PC-9 (cell line): ENCODE measurements around the gene VAMP4. TPM values are rescaled to one million over a fixed set of nuclear protein-coding genes. Genes with fewer than 3 reads are reported as not detected.

Experiments
- BruUV-seq: library from RNA; stranded (reverse); fragments of 400-500 nt; replicated peaks from 2 replicates; lab custom pipeline; 2021; lab: Mats Ljungman, UMichigan
- CTCF ChIA-PET: fragments of 300-600 bp; sonication (Branson Sonifier 250); formaldehyde crosslinking; loops from one replicate; lab custom pipeline; 2022; ENCODE audit warnings: antibody characterized with exemption; lab: Charles Lee
- POLR2A ChIA-PET: fragments of 300-600 bp; sonication (Branson Sonifier 250); formaldehyde crosslinking; loops from one replicate; lab custom pipeline; 2022; ENCODE audit warnings: antibody characterized with exemption; ENCODE audit not compliant: unreplicated experiment; lab: Charles Lee
- DNase-seq, 2 experiments: peaks; one replicate each; pipeline versions ENCODE4 v3.0.0 to v3.0.0-alpha.2; 2015 to 2022; ENCODE audit warnings: mixed read lengths in 1 of 2
- H2AFZ ChIP-seq: fragments of 200-600 bp; sonication (generic); 2 replicates; pipeline ENCODE4 v1.8.1; 2017; ENCODE audit warnings: antibody characterized with exemption
- H3F3A ChIP-seq: fragments of 200-600 bp; sonication (generic); 2 replicates; pipeline ENCODE4 v1.8.1; 2017; ENCODE audit warnings: antibody characterized with exemption, mild to moderate bottlenecking, low read depth; ENCODE audit not compliant: insufficient read depth
- H3K27ac ChIP-seq: fragments of 200-600 bp; sonication (generic); 2 replicates; pipeline ENCODE4 v1.6.1; 2016; ENCODE audit warnings: mixed run types
- H3K27me3 ChIP-seq: fragments of 200-600 bp; sonication (generic); 2 replicates; pipeline ENCODE4 v1.6.1; 2016; ENCODE audit warnings: low read depth, mixed run types; ENCODE audit not compliant: insufficient read depth
- H3K36me3 ChIP-seq: fragments of 200-600 bp; sonication (generic); 2 replicates; pipeline ENCODE4 v1.6.1; 2016; ENCODE audit warnings: low read depth, mixed run types
- H3K4me1 ChIP-seq: fragments of 200-600 bp; sonication (generic); replicated peaks from 2 replicates; pipeline ENCODE4 v1.6.1; 2016; ENCODE audit warnings: mixed run types; ENCODE audit not compliant: insufficient read depth
- H3K4me2 ChIP-seq: fragments of 200-600 bp; sonication (generic); 2 replicates; pipeline ENCODE4 v1.6.1; 2017; ENCODE audit warnings: mixed run types
- H3K4me3 ChIP-seq: fragments of 200-600 bp; sonication (generic); 2 replicates; pipeline ENCODE4 v1.6.1; 2016; ENCODE audit warnings: mixed run types
- H3K79me2 ChIP-seq: fragments of 200-600 bp; sonication (generic); 2 replicates; pipeline ENCODE4 v1.6.1; 2017; ENCODE audit warnings: low read depth, mixed run types
- H3K9me2 ChIP-seq: fragments of 200-600 bp; sonication (generic); 2 replicates; pipeline ENCODE4 v1.8.1; 2017; ENCODE audit warnings: mild to moderate bottlenecking; ENCODE audit not compliant: insufficient read depth
- H3K9me3 ChIP-seq: fragments of 200-600 bp; sonication (generic); 2 replicates; pipeline ENCODE4 v1.8.1; 2016; ENCODE audit warnings: low read depth; ENCODE audit not compliant: insufficient read depth
- H4K20me1 ChIP-seq: fragments of 200-600 bp; sonication (generic); 2 replicates; pipeline ENCODE4 v1.8.1; 2017; ENCODE audit not compliant: insufficient read depth
- EZH2 ChIP-seq: fragments of 200-600 bp; sonication (generic); IDR thresholded peaks from 2 replicates; pipeline ENCODE4 v1.8.0; 2017; ENCODE audit warnings: antibody characterized with exemption, low read depth
- intact Hi-C: fragments of 100-400 bp; cut with micrococcal nuclease; formaldehyde crosslinking; loops from one replicate; pipeline ENCODE4 v1.10.0; 2022; ENCODE audit not compliant: unreplicated experiment
- total RNA-seq: library from RNA; stranded (reverse); gene quantifications from 2 replicates; pipeline ENCODE4 v1.2.3, GENCODE V29; 2021
- TF ChIP-seq, protein P1 (sequence below): fragments of 200-600 bp; sonication (generic); conservative IDR thresholded peaks from 2 replicates; pipeline ENCODE4 v1.6.1; 2017; ENCODE audit warnings: mixed run types, antibody characterized with exemption, mild to moderate bottlenecking, moderate library complexity

Gene VAMP4
- total RNA-seq, 1 experiment from 2014 or later = 9.8 TPM

DNA sequence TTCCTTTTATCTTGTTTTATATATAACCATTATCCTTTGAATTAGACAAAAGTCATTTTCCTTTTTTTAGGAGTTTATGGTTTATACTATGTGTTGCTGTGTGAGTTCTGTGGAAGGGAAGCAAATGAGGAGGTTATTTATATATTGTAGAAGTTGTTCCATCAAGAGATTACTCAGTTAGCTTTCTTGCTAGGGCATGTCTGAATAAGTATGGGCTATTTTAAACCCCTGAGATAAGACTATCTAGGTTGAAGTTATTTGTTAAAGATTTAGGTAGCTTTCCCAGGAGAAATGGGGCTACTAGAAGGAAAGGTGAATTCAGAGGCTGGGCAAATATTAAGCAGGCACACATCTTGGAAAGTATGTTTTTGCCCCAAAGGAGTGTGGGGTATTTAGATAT lies 16.1 kb upstream of the VAMP4 start:
- no peak overlapping the region for H3K4me3 ChIP-seq
- H3K27ac ChIP-seq = no peak overlapping the region
- no peaks in the 10 kb centered on the region for H3K9me2 ChIP-seq
- H3K4me2 ChIP-seq = no peak overlapping the region
- H3K4me1 ChIP-seq = no peaks in the 10 kb centered on the region
- H3K27me3 ChIP-seq = 0 out of 2 replicates have a peak, but pooled peaks cover 5% of the 10 kb centered on the region
- intact Hi-C loops = no loop called here
- no peak for DNase-seq
- no peak overlapping the region for H2AFZ ChIP-seq
- no peaks in the 10 kb centered on the region for H3F3A ChIP-seq
- ChIA-PET POLR2A (no interaction called here), CTCF (no interaction called here)
- no TSS peak for BruUV-seq
- no peaks in the 10 kb centered on the region for H4K20me1 ChIP-seq
- H3K9me3 ChIP-seq = no peaks in the 10 kb centered on the region
- no peaks in the 10 kb centered on the region for H3K36me3 ChIP-seq
- no peak for TF ChIP-seq EZH2
- TF ChIP-seq, protein P1, sequence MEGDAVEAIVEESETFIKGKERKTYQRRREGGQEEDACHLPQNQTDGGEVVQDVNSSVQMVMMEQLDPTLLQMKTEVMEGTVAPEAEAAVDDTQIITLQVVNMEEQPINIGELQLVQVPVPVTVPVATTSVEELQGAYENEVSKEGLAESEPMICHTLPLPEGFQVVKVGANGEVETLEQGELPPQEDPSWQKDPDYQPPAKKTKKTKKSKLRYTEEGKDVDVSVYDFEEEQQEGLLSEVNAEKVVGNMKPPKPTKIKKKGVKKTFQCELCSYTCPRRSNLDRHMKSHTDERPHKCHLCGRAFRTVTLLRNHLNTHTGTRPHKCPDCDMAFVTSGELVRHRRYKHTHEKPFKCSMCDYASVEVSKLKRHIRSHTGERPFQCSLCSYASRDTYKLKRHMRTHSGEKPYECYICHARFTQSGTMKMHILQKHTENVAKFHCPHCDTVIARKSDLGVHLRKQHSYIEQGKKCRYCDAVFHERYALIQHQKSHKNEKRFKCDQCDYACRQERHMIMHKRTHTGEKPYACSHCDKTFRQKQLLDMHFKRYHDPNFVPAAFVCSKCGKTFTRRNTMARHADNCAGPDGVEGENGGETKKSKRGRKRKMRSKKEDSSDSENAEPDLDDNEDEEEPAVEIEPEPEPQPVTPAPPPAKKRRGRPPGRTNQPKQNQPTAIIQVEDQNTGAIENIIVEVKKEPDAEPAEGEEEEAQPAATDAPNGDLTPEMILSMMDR = no peak
- H3K79me2 ChIP-seq = no peaks in the 10 kb centered on the region

DNA sequence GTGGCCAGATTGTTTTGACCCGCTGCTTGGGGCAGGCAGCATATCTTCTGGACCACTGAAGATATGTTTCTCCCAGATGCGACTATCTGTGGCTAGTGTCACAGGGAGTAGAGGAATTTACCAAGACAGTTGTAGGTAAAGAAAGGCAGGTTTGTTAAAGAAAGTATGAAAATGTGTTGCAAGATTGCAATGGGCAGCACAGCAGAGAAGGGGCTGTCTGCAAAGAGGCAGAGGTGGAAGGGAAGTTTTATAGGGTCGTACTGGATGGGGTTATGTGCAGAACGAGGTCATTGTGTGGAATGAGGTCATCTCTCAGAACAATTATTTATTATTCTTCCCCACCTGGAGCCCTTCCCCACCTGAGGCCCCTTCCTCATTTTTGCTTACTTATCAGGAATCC lies 15.0 kb upstream of the VAMP4 start:
- H3K79me2 ChIP-seq = no peaks in the 10 kb centered on the region
- H3K27ac ChIP-seq = no peak overlapping the region
- H3K4me1 ChIP-seq = no peaks in the 10 kb centered on the region
- no peaks in the 10 kb centered on the region for H3K36me3 ChIP-seq
- no peak overlapping the region for H2AFZ ChIP-seq
- no TSS peak for BruUV-seq
- no peak overlapping the region for H3K4me2 ChIP-seq
- H3K4me3 ChIP-seq = no peak overlapping the region
- ChIA-PET CTCF (no interaction called here), POLR2A (no interaction called here)
- DNase-seq = no peak
- H3K27me3 ChIP-seq = 0 out of 2 replicates have a peak, but pooled peaks cover 5% of the 10 kb centered on the region
- no peaks in the 10 kb centered on the region for H3K9me2 ChIP-seq
- intact Hi-C loops = no loop called here
- no peaks in the 10 kb centered on the region for H3F3A ChIP-seq
- H4K20me1 ChIP-seq = no peaks in the 10 kb centered on the region
- TF ChIP-seq, protein P1 = no peak
- no peak for TF ChIP-seq EZH2
- H3K9me3 ChIP-seq = no peaks in the 10 kb centered on the region

DNA sequence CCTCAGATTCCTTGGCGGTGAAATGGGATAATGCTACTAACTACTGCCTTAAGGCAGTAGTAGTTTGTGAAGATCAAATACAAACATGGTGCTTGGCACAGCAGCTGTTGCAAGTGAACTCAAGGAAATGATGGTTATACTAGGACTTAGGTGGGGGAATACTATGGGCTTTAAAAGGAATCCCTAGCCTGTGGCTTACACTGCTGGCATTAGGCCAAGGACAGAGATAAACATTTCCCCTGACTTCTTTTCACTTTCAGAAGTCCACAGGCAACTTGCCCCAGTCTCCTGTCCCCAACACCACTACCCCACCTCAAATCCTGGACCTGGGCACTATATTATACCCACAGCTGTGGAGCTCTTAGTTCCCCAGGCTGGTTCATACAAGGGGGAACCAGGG lies 13.1 kb upstream of the VAMP4 start:
- H3K4me2 ChIP-seq = no peak overlapping the region
- no peaks in the 10 kb centered on the region for H4K20me1 ChIP-seq
- ChIA-PET POLR2A (no interaction called here), CTCF (no interaction called here)
- no peak overlapping the region for H2AFZ ChIP-seq
- H3K27ac ChIP-seq = no peak overlapping the region
- H3K4me3 ChIP-seq = no peak overlapping the region
- intact Hi-C loops = no loop called here
- no peaks in the 10 kb centered on the region for H3K79me2 ChIP-seq
- H3F3A ChIP-seq = no peaks in the 10 kb centered on the region
- H3K36me3 ChIP-seq = no peaks in the 10 kb centered on the region
- H3K27me3 ChIP-seq = 0 out of 2 replicates have a peak, but pooled peaks cover 5% of the 10 kb centered on the region
- H3K9me3 ChIP-seq = no peaks in the 10 kb centered on the region
- TF ChIP-seq EZH2 = no peak
- TF ChIP-seq, protein P1 = no peak
- BruUV-seq = no TSS peak
- no peaks in the 10 kb centered on the region for H3K4me1 ChIP-seq
- no peaks in the 10 kb centered on the region for H3K9me2 ChIP-seq
- no peak for DNase-seq
